Kidney (tissue), 14 donors: ENCODE results near the gene CFAP74. TPM values are rescaled to one million over a fixed set of nuclear protein-coding genes. Genes with fewer than 3 reads are reported as not detected.

Source experiments
- DNase-seq, 5 donors: peaks; one replicate each; pipeline ENCODE4 v3.0.0-alpha.2; 2013 to 2020
- FAIRE-seq: peaks from 2 replicates; lab custom pipeline; 2012; peaks lifted over from hg19 to GRCh38; lab: Jason Lieb, UNC
- H3K27ac ChIP-seq, 2 donors: one replicate each; pipeline ENCODE4 v1.7.0; 2013; ENCODE audit warnings: low read depth in 2 of 2, low read length in 2 of 2, inconsistent platforms in 1 of 2
- H3K27me3 ChIP-seq: one replicate; pipeline ENCODE4 v1.7.1; 2013; ENCODE audit warnings: low read length, inconsistent platforms; ENCODE audit not compliant: control insufficient read depth, insufficient read depth
- H3K36me3 ChIP-seq, 3 donors: one replicate each; pipeline versions ENCODE4 v1.7.0 to v1.7.1; 2013; ENCODE audit warnings: low read length in 3 of 3, control low read depth in 1 of 3, inconsistent platforms in 1 of 3; ENCODE audit not compliant: insufficient read depth in 3 of 3, control insufficient read depth in 2 of 3
- H3K4me1 ChIP-seq, 3 donors: one replicate each; pipeline versions ENCODE4 v1.7.0 to v1.7.1; 2013; ENCODE audit warnings: low read length in 3 of 3, inconsistent platforms in 1 of 3, low read depth in 1 of 3; ENCODE audit not compliant: control insufficient read depth in 2 of 3, insufficient read depth in 2 of 3
- H3K4me3 ChIP-seq, 3 donors: one replicate each; pipeline versions ENCODE4 v1.7.0 to v1.8.1; 2013; ENCODE audit warnings: low read length in 3 of 3, control low read depth in 1 of 3, inconsistent platforms in 1 of 3
- H3K9ac ChIP-seq, 3 donors: one replicate each; pipeline versions ENCODE4 v1.7.0 to v1.7.1; 2013; ENCODE audit warnings: low read length in 3 of 3, control low read depth in 1 of 3, inconsistent platforms in 1 of 3
- H3K9me3 ChIP-seq, 3 donors: one replicate each; pipeline versions ENCODE4 v1.7.0 to v1.7.1; 2013; ENCODE audit warnings: low read length in 3 of 3, control low read depth in 1 of 3, inconsistent platforms in 1 of 3; ENCODE audit not compliant: control insufficient read depth in 2 of 3, insufficient read depth in 1 of 3
- CTCF ChIP-seq: IDR thresholded peaks from 3 replicates; pipeline ENCODE4 v1.5.1; 2012; ENCODE audit warnings: mild to moderate bottlenecking, moderate library complexity, borderline replicate concordance; ENCODE audit not compliant: insufficient read depth; ENCODE audit errors: extremely low read depth
- intact Hi-C: fragments of 100-400 bp; cut with DNase I; formaldehyde crosslinking; loops from one replicate; pipeline ENCODE4 v1.11.1; 2022
- polyA plus RNA-seq: library from polyadenylated mRNA; stranded (reverse); fragments of 350-450 nt; fragmentation: Illumina TruSeq; extraction: RNeasy Lipid Tissue Mini Kit (QIAGEN cat#74804); gene quantifications from one replicate; pipeline ENCODE4 v1.2.3, GENCODE V29; 2014; ENCODE audit warnings: low read depth, low replicate concordance; ENCODE audit not compliant: insufficient read depth
- total RNA-seq: library from RNA; stranded (reverse); fragmentation: NEBNext Ultra II Directional; extraction: Animal tissue kit (Norgen Biotek cat#: 25700); gene quantifications from one replicate; pipeline ENCODE4 v1.2.1, GENCODE V29; 2021
- donor health status: control.
- donor health status: control.
- donor health status: control.
- donor health status: control.
- donor health status: control.
- donor health status: DM: yes; HTN: yes; CAD: no.
- donor health status: Normal renal cell carcinoma (clear cell type).

Gene CFAP74
- total and polyA plus RNA-seq, 2 donors from 2014 or later = not detected

- TF ChIP-seq CTCF = no peak
- intact Hi-C loops = no loop called here
- Histone ChIP-seq H3K36me3 (peaks cover 0 to 10% (median 8%) of the 10 kb centered on the region in 3 donors), H3K9me3 (no peaks in the 10 kb centered on the region), H3K4me3 (no peak overlapping the region), H3K9ac (no peak overlapping the region), H3K4me1 (peaks cover 0 to 40% (median 29%) of the 10 kb centered on the region in 3 donors), H3K27me3 (no peaks in the 10 kb centered on the region), H3K27ac (no peak overlapping the region)
- no peak for FAIRE-seq
- DNase-seq = peak in 1 of 5 donors; percentile 2
These were observed 125.6 kb downstream of the CFAP74 start for GRCh38 chr1:1877865-1878436.

- Histone ChIP-seq H3K4me1 (peaks cover 0 to 39% (median 28%) of the 10 kb centered on the region in 3 donors), H3K36me3 (peaks cover 0 to 10% (median 8%) of the 10 kb centered on the region in 3 donors), H3K27me3 (no peaks in the 10 kb centered on the region), H3K9me3 (no peaks in the 10 kb centered on the region), H3K27ac (no peak overlapping the region), H3K4me3 (no peak overlapping the region), H3K9ac (no peak overlapping the region)
- FAIRE-seq = no peak
- no peak for TF ChIP-seq CTCF
- intact Hi-C loops = no loop called here
- DNase-seq = peak in 1 of 5 donors; percentile 3
These were observed 127.2 kb downstream of the CFAP74 start for GRCh38 chr1:1876335-1876930.

GRCh38 chr1:1875932-1876331 is 127.7 kb downstream of the CFAP74 start:
- FAIRE-seq (no peak), DNase-seq (peak in 1 of 5 donors; percentile 4)
- intact Hi-C loops = no loop called here

More at GRCh38 chr1:1875932-1876331, 127.7 kb downstream of the CFAP74 start:
- Histone ChIP-seq H3K4me1 (peaks cover 0 to 40% (median 24%) of the 10 kb centered on the region in 3 donors), H3K4me3 (no peak overlapping the region), H3K36me3 (peaks cover 0 to 10% (median 8%) of the 10 kb centered on the region in 3 donors), H3K9me3 (no peaks in the 10 kb centered on the region), H3K9ac (no peak overlapping the region), H3K27ac (no peak overlapping the region), H3K27me3 (no peaks in the 10 kb centered on the region)
- TF ChIP-seq CTCF = no peak
